Stimulated activated CD4-positive, alpha-beta T cell treated with anti-CD3 and anti-CD28 coated beads, Interleukin-4, amount 100 ng/mL, for 24 hours (primary cell): ENCODE data around the gene AKAP3.

Experiments
- DNase-seq: peaks from one replicate; pipeline ENCODE4 v3.0.0-alpha.2; 2020

Gene AKAP3

GRCh38 chr12:4591180-4591687, 57.6 kb downstream of the AKAP3 start:
- DNase-seq, result no peak

DNA sequence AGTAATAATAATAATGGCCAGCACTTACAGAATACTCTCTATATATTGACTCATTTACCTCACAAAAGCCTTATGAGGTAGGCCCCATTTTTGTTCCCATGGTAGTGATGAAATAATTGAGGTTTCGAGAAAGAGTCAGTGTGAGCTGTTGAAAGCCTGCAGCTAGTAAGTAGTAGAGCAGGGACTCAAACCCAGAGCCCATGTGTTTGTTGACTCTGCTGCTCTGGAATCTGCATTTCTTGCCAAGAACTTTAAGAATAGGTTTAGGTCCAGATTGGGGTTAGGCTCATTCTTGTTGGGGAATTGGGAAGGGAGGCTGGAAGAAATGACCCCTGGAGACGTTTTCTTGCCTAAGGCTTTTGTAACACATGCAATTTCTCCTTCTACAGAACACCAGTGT, 58.9 kb downstream of the AKAP3 start:
- no peak for DNase-seq

- no peak for DNase-seq
Measured at GRCh38 chr12:4588916-4589315, 59.9 kb downstream of the AKAP3 start.

GRCh38 chr12:4587108-4587507, 61.7 kb downstream of the AKAP3 start:
- no peak for DNase-seq

DNA sequence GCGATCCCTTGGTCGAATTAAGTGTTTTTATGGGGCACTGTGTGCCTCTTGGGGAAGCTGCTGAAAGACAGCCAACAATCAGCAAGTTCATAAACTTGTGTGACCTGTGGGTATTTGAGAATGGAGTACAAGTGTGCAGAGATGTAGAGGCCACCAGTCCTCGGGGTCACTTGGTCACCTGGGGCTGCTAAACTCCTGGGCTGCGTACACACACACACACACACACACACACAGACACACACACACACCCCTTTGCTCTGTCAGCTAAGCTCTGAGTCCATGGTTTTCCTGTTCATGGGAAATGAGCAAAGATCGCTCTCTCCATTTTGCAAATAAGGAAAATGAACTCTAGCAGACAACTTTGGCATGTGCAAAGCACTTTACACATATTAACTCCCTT, 62.4 kb downstream of the AKAP3 start:
- DNase-seq, result no peak

- DNase-seq, result no peak
Measured at GRCh38 chr12:4584896-4585295, 64.0 kb downstream of the AKAP3 start.

DNA sequence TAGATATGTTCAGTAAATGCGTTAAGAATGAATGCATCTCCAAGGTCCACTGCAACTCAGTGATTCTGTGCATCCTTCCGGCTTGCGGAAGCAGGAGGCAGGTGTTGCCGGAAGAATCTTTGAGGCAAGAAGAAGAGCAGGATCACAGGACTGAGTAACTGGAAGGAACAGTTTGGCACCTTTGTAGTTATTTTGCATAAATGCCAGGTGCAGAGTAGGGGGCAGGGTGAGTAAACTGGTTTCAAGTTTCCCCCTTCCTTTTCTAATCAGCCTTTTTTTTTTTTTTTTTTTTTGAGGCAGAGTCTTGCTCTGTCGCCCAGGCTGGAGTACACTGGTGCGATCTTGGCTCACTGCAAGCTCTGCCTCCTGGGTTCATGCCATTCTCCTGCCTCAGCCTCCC, 64.6 kb downstream of the AKAP3 start:
- no peak for DNase-seq

DNA sequence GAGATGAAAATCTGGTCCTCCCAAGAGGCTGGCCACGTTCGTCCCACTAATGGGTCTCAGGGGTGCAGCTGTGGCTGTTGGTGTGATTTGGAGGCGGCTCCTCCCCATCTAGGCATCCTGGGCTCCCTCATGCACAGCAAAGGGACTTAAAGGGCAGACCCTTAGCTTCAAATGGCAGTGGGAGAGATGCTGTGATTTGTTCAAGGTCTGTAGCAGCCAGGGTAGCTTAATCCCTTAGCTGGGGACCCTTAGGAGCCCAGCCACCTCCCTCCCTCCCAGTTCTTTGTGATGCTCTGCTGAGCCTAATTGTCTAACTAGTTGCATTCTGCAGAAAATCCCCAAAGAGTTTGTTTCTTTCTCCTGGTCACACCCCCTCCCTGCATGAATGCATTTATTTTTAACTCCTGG, 68.6 kb downstream of the AKAP3 start:
- DNase-seq, result no peak

GRCh38 chr12:4579305-4580102, 69.3 kb downstream of the AKAP3 start:
- DNase-seq, result no peak

DNA sequence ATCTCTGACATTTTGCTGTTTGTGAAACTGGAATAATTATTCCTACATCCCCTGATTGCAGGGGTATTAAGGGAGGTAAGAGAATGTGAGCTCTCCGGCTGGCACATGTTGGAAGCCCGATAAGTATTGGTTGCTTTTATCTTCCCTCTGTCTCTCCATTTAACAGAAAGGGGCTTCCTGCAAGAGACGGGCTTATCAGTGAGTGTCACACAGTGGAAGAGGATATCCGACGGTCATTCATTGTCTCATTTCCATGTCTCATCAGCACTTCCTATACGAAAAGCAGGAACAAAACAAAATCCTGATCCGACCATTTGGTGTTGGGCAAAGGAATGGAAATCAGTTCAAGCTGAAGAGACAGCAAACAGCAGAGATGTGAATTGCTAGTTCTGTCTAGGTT, 76.2 kb downstream of the AKAP3 start:
- no peak for DNase-seq

DNA sequence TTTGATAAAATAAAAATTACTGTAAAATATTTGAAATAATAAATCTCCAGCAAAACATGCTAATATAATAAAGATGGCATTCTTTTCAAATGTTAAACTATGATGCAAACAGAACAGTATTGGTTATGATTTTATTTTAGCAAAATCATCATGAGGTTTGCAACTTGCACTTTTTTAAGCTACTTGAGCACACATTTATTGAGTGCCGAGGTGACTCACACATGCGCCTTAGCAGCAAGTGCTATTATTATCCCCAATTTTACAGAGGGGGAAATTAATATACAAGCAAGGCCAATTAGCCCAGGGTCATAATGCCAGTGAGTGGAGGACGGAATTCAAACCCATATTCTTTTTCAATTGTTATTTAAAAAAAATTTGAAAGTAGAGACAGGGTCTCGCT, 79.6 kb downstream of the AKAP3 start:
- DNase-seq, result no peak

- no peak for DNase-seq
Measured at GRCh38 chr12:4567073-4567881, 81.6 kb downstream of the AKAP3 start.

GRCh38 chr12:4566474-4566873, 82.4 kb downstream of the AKAP3 start:
- DNase-seq, result no peak
